ENCODE measurements around the gene JARID2. TPM values are rescaled to one million over a fixed set of nuclear protein-coding genes. Genes with fewer than 3 reads are reported as not detected.

The JARID2 gene
- polyA plus RNA-seq, 1 experiment = 6.1 TPM

- Histone ChIP-seq H3K4me3 (ENCODE audit: low read depth, low read length) (no peak overlapping the region), H3K36me3 (ENCODE audit: control insufficient read depth, insufficient read depth, low read length) (no peaks in the 10 kb centered on the region), H3K27me3 (ENCODE audit: control insufficient read depth, insufficient read depth, low read length) (no peaks in the 10 kb centered on the region)
- TF ChIP-seq, protein P1, sequence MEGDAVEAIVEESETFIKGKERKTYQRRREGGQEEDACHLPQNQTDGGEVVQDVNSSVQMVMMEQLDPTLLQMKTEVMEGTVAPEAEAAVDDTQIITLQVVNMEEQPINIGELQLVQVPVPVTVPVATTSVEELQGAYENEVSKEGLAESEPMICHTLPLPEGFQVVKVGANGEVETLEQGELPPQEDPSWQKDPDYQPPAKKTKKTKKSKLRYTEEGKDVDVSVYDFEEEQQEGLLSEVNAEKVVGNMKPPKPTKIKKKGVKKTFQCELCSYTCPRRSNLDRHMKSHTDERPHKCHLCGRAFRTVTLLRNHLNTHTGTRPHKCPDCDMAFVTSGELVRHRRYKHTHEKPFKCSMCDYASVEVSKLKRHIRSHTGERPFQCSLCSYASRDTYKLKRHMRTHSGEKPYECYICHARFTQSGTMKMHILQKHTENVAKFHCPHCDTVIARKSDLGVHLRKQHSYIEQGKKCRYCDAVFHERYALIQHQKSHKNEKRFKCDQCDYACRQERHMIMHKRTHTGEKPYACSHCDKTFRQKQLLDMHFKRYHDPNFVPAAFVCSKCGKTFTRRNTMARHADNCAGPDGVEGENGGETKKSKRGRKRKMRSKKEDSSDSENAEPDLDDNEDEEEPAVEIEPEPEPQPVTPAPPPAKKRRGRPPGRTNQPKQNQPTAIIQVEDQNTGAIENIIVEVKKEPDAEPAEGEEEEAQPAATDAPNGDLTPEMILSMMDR (IDR thresholded peaks at IDR 0.05; ENCODE audit: insufficient read depth, low read depth, low read length) = no peak
- ChIA-PET CTCF (no interaction called here), POLR2A (no interaction called here)
- DNase-seq (ENCODE audit: low read depth) = no peak
These were observed 31.9 kb upstream of the JARID2 start for GRCh38 chr6:15213838-15214400.

- no peak for DNase-seq (ENCODE audit: low read depth)
- CTCF ChIA-PET = no interaction called here
- TF ChIP-seq, protein P1 (IDR thresholded peaks at IDR 0.05; ENCODE audit: insufficient read depth, low read depth, low read length) = no peak
- no peaks in the 10 kb centered on the region for H3K36me3 ChIP-seq (ENCODE audit: control insufficient read depth, insufficient read depth, low read length)
- POLR2A ChIA-PET = no interaction called here
- no peaks in the 10 kb centered on the region for H3K27me3 ChIP-seq (ENCODE audit: control insufficient read depth, insufficient read depth, low read length)
- no peak overlapping the region for H3K4me3 ChIP-seq (ENCODE audit: low read depth, low read length)
These were observed 27.5 kb upstream of the JARID2 start for GRCh38 chr6:15218401-15218800.

- Histone ChIP-seq H3K27me3 (ENCODE audit: control insufficient read depth, insufficient read depth, low read length) (no peaks in the 10 kb centered on the region), H3K36me3 (ENCODE audit: control insufficient read depth, insufficient read depth, low read length) (no peaks in the 10 kb centered on the region), H3K4me3 (ENCODE audit: low read depth, low read length) (no peak overlapping the region)
- CTCF ChIA-PET = no interaction called here
- POLR2A ChIA-PET = no interaction called here
- TF ChIP-seq, protein P1 (IDR thresholded peaks at IDR 0.05; ENCODE audit: insufficient read depth, low read depth, low read length) = no peak
- DNase-seq (ENCODE audit: low read depth) = no peak
These were observed 25.8 kb upstream of the JARID2 start for GRCh38 chr6:15220062-15220461.

DNA sequence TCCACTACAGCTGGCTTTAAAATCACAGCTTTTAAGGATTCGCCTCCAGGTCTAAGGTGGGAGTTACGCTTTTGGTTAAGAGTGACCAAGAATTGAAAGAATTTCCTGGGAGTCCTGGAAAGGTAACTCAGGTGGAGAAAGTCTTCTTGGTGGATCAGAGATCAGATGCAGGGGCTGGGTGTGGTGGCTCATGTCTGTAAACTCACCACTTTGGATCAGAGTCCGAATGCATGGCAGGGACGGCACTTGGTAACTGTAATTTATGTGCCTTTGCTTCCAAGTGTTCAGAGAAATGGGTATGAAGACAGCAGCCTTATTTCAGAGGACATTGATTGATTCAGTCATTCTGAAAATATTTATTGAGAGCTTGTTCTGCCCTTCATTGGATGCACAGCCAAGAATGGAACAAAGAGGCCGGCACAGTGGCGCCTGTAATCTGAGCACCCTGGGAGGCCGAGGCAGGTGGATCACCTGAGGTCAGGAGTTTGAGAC lies 18.0 kb upstream of the JARID2 start:
- POLR2A ChIA-PET = no interaction called here
- DNase-seq (ENCODE audit: low read depth) = no peak

DNA sequence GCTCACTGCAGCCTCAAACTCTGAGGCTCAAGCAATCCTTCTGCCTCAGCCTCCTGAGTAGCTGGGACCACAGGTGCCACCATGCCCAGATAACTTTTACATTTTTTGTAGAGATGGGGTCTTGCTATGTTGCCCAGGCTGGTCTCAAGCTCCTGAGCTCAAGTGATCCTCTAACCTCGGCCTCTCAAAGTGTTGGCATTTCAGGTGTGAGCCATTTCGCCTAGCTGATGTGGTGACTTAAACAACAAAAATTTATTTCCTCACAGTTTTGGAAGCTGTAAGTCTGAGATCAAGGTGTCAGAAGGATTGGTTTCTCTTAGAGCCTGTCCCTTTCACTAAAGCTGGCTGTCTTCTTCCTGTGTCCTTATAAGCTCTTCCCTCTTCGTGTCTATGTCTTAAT lies 15.0 kb upstream of the JARID2 start:
- Histone ChIP-seq H3K4me3 (ENCODE audit: low read depth, low read length) (no peak overlapping the region), H3K27me3 (ENCODE audit: control insufficient read depth, insufficient read depth, low read length) (no peaks in the 10 kb centered on the region; the same call in 1 of the 2 replicates), H3K36me3 (ENCODE audit: control insufficient read depth, insufficient read depth, low read length) (no peaks in the 10 kb centered on the region)
- ChIA-PET POLR2A (no interaction called here), CTCF (interaction anchor here (0.7 kb wide), 1 partner anchor 225 kb away, joined by 3 read pairs; no protein-coding TSS in a partner anchor)
- no peak for DNase-seq (ENCODE audit: low read depth)
- TF ChIP-seq, protein P1 (IDR thresholded peaks at IDR 0.05; ENCODE audit: insufficient read depth, low read depth, low read length) = no peak

More for the DNA sequence above, 18.0 kb upstream of the JARID2 start:
- H3K4me3 ChIP-seq (ENCODE audit: low read depth, low read length) = no peak overlapping the region
- H3K36me3 ChIP-seq (ENCODE audit: control insufficient read depth, insufficient read depth, low read length) = no peaks in the 10 kb centered on the region
- CTCF ChIA-PET = no interaction called here
- TF ChIP-seq, protein P1 (IDR thresholded peaks at IDR 0.05; ENCODE audit: insufficient read depth, low read depth, low read length) = no peak
- no peaks in the 10 kb centered on the region; the same call in 1 of the 2 replicates for H3K27me3 ChIP-seq (ENCODE audit: control insufficient read depth, insufficient read depth, low read length)
